ENCODE data around the gene MED15.

Gene MED15

DNA sequence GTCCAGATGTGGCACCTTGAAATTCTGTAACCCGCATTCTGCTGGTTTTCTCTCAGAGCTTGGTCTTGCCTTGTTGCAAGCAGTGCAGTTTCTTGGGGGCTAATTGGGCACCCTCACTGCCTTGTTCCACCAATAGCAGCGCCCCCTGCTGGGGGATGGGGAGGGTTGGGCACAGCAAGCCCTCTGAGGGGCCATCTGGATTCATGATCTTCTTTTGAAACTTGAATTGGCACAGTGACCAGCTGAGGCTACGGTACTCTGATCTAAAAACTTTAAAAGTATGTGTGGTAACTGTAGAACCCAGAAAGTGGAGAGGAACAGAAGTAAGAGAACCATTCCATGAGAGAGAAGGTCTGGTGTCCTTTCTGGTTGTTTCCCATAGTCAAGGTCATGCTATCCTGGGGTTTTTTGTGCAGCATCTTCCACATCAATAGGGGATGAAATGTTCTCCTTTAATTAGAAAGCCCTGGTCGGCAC is 64.2 kb downstream of the MED15 start:
- no peak for DNase-seq (ENCODE audit: low read depth)

DNA sequence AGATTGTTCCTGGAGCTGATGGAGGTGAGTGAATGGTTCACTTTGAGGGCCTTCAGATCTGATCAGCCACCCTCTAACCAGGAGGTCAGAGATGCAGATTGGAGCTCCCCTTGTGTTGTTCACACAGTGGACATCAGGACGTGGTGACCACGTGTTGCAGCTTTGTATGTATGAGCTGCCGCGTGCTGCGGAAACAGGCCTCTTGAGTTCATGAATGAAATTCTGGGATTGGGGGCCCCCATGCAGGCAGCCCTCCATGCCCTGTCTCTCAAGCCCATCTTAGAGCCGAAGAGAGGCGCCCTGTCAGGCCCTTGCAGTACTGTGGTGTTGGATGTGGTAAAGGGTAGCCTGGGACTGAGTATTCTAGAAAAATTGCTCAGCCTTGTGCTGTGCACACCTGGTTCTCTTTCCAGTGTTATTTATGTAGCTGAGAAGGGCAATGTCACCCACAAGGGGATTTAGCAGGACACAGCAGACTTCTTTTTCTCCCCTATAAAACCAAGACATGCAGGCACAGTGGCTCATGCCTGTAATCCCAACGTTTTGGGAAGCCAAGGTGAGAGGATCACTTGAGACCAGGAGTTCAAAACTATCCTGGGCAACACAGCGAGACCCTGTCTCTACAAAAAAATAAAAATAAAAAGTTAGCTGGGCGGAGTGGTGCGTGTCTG is 64.9 kb downstream of the MED15 start:
- no peak for DNase-seq (ENCODE audit: low read depth)

DNA sequence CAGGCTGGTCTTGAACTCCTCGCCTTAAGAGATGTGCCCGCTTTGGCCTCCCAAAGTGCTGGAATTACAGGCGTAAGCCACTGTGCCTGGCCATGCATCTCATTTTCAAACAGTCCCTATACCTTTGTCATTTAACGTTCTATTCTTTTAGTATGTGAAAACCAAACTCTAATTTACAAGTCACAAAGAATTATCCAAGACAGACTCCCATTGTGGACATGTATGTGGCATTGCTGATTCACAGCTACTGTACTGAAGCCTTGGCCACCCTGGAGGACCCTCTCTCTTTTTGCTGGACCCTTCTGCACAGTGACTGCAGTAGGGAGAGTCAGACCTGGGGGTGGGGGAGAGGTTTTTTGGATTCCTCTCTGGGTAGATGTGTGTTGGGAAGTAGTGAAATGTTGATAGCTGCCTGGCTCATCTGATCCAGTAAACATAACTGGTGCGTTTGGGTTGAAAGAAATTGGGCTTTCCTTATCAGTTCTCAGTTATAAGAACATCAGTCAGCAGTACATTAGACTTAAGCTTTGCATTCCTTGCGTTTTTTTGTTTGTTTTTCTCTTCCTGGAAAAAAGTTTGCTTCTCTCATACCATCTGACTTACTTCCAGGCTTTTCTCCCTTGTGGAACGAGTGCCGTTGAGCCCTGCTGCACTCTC is 65.9 kb downstream of the MED15 start:
- no peak for DNase-seq (ENCODE audit: low read depth)

DNA sequence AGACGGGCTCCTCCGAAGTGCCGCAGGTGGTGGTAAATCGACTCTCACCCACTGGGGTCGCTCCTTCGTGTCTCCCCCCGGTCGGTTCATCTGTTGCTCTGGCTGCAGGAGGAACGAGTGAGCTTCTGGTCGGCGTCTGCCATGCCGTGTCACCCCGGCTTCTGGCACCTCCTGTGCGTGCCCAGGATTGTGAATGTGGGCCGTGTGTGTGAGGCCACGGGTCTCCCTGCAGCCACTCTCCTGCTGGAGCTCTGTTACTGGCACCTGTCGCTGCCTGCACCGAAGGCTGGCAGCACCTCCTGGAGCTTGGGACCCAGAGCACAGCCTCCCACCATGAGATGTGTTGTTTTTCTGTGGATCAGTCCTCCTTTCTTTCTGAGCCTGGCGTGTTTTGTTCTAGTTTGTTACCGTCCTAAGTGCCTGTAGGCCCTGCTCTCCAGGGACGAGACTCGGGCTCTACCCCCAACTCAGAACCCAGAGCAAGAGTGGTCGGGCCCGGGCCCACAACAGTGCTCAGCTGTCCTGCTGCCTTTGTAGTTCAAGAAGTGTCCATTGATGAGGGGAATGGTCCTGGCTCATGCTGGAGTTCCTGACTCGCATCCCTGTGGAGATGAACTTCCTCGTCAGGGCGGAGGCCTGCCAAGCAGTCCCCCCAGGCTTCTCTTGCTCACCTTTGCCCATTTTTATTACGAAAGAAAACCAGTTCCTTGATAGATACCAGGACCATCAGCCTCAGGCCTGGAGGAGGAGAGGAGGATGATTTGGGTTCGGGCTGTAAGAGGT is 66.6 kb downstream of the MED15 start:
- DNase-seq (ENCODE audit: low read depth), result no peak

DNA sequence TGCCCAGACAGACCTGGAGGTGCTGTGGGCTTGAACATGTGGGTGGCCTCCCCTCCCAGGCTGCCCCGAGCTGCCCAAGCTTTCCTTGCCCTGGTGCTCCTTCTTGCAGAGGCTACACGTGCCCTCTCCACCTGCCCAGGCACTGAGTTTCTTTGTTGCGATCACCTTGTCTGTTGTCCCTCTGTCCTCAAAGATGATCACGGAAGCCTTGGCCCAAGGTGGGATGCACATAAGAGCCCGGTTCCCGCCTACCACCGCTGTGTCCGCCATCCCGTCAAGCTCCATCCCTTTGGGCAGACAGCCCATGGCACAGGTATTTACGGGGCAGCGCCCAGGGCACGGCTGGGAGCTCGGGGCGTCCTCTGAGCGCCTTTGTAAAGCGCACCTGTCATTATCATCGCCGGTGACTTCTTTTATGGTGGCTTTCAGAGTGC is 67.5 kb downstream of the MED15 start:
- DNase-seq (ENCODE audit: low read depth), result no peak

DNA sequence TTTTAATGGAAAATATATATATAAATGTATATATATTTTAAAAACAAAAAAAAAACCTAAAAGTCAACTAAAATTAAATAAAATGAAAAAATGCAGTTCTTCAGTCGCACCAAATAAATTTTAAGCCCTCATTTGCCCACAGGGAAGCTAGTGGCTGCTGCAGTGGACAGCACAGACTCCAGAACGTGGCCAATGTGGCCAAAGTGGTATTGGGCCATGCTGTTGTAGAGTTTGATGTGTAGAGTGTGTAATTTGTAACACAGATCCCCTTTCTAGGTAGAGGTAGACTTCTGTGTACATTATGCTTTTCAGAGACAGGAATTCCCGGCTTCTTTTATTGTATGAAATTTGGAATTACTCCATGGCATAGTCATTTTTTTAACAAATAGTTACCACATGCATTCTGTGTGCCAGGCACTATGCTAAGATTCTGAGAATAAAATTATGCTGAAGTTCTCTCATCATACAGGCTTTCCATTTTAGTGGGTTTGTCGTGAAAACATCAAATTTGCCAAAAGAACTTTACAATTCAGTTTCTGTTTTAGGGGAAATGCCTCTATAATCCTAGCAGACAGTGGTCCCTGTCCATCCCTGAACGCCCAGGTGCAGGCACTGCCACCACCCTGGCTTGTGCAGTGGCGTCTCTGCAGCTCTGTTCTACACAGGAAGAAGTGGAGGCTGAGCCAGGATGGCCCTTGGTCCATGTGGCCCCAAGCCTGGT is 68.5 kb downstream of the MED15 start:
- no peak for DNase-seq (ENCODE audit: low read depth)

DNA sequence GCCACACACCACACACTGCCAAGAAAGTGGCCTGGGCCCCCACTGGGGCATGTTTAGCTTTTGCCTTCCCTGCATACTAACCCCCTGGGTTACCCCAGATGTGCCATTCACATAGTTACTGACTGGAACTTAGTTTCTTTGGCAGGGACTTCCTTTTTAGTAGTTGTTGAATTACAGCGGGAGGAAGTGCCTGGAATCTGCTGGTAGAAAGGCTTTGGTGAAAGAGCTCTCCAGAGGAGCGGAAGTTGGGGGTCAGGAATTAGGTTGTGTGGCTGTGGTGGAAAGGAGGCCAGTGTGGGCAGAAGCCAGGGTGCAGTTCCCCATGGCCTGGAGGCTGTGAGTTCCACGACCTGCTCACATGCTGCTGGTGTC is 69.0 kb downstream of the MED15 start:
- no peak for DNase-seq (ENCODE audit: low read depth)

DNA sequence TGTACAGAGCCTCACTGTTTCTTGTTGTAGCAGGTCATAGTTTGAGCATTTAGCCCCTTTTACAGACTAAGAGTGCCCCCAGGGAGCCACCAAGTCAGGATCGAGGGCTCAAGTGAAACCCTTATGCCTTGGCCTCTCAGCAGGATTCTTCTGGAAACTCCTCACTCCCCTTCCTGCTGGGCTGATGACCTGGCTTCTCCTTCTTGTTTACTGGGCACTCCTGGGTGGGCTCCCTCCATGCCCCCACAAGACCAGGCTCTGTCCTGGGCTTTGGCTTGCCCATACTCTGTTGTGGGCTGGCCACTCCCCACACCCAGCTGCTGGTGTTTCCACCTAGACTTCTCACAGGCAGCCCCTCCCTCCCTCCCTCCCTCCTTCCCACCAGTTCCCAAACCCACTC is 69.6 kb downstream of the MED15 start:
- DNase-seq (ENCODE audit: low read depth), result no peak

DNA sequence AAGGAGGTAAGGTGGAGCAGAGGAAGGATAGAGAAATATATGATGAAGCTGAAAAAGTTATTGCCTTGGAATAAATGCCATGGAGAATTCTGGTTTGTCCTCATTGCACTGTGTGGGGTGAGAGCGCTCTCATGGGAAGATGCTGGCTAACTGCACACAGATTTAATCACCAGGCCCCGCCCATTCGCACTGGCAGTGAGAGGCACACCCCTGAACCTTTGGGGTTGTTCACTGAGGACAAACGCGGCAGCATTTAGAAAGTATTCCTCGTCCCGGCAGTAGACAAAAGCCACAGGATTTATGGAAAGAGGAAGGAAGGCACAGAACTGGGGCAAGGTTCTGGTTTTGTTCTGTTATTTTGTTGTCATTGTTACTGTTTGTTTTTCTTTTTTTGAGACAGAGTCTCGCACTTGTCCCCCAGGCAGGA is 70.2 kb downstream of the MED15 start:
- no peak for DNase-seq (ENCODE audit: low read depth)

DNA sequence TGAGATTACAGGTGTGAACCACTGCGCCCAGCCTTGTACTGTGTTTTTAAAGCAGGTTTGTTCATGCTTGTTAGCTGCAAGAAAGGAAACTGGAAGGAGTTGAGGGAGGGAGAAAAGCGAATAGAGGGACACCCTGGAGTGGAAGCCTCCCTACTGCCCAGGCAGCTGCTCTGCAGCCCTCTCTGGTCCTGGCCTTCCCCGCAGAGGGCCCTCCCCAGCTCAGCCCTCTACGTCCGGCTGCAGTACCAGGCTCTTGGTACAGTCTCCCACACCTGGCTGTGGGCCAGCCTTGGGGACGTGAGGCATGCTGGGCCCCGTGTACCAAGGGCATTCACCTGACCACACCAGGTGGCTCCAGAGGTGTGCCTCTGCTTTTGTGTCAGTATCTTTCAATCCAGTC is 70.8 kb downstream of the MED15 start:
- no peak for DNase-seq (ENCODE audit: low read depth)

DNA sequence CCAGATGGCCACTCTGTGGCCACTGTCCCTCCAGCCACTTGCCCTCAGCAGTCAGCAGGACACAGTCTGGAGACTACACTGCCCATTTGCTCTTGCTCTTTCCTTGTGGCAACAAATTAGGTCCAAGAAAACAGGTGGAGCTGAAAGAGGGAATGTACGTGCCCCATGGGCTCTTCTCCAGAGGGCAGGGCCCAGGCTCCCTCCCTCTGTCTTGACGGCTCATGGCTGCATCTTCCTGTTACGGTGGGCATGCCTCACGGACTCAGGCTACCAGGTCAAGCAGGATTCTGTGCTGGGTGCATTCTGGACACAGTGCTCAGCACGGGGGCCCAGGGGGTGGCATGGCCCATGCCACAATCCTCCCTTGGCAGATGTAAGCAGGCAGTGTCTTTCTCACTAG is 71.3 kb downstream of the MED15 start:
- DNase-seq (ENCODE audit: low read depth), result no peak

DNA sequence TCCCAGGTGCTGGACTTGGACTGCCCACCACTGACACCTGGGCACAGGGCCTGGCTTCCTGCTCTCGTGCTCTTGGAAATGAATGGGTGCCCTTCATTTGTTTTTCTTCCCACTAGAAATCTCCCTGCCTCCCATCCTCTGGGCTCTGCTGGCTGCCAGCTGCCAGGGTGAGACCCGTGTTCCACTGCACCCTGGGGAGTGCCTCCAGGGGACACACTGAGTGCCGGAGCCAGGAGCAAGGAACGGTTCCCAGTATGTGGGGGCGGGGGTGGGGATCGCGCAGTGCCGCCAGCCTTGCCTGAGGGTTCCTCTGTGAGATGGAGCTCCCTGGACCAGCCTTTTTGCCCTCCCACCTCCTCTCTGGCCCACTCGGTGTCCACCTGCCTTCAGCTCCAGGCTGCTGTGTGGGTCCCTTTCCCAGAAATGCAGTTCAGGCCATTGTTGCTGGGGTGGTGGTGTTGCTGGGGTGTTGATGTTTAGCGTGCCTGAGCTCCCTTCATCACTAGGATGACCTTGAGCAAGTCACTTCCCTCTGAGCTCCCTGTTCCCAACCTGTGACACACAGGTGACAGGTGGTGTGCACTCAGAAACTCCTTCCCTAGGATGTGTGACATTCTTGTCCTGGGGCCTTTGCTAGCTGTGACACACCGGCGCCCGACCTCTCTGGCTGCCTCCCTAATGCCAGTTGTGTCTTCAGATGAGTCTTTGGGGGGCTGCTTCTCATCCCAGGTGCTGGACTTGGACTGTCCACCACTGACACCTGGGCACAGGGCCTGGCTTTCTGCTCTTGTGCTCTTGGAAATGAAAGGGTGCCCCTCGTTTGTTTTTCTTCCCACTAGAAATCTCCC is 72.1 kb downstream of the MED15 start:
- DNase-seq (ENCODE audit: low read depth), result no peak

DNA sequence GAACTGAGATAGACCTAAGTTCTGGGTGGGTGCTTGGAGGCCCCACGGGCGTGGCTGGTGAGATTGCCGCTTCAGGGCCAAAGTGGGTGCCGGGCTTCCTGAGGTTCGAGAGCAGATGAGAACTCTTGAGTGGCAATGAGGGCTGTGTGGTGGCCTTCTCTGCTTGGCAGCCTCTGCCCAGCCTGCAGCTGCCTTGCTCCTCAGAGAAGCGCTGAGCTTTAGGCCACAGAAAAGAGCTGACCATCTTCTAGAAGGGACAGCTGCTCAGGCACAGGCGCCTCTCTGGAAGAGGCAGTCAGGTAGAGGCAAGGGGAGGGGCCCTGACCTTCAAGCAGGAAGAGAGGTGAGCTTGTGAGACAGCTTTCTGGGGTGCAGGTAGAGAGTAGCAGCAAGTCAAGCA is 72.8 kb downstream of the MED15 start:
- DNase-seq (ENCODE audit: low read depth), result no peak

DNA sequence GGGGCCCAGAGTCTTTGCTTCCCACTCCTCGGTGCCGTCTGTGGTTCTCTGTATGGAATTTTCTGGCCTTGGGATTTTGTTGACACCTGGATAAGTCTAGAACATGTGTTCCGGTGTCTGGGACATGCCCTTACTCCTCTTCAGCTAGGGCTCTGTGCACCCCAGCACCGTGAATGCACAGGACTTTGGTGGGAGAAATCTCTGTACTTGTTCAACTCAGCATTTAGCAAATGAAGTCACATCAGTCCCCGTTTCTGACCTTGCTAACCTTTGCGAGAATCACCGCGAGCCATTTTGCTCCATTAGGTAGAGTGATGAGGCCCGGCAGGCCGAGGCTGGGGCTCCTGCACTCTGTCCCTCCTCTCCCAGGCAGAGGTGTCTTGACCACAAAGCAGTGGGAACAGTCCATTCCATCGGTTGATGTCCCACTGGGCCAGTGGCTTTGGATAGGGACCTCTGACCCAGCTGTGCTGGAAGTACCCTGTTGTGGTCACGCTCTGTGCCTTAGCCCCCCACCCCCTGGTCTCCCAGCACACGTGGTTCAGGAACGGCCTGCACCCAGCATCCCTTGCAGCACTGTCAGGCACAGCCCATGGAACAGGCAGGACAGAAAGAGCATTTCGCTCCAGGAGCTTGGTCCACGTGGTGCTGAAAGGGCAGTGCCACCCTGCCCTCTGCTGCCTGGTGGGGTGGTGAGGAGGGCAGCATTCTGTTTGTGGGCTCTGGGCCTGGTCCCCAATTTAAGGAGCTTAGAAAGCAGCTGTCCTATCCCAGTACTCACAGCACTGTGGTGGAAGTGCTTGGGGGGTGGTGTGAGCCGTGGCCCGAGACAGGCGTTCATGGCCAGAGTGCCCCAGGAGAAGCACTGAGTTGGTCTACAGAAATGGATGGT is 73.4 kb downstream of the MED15 start:
- no peak for DNase-seq (ENCODE audit: low read depth)

DNA sequence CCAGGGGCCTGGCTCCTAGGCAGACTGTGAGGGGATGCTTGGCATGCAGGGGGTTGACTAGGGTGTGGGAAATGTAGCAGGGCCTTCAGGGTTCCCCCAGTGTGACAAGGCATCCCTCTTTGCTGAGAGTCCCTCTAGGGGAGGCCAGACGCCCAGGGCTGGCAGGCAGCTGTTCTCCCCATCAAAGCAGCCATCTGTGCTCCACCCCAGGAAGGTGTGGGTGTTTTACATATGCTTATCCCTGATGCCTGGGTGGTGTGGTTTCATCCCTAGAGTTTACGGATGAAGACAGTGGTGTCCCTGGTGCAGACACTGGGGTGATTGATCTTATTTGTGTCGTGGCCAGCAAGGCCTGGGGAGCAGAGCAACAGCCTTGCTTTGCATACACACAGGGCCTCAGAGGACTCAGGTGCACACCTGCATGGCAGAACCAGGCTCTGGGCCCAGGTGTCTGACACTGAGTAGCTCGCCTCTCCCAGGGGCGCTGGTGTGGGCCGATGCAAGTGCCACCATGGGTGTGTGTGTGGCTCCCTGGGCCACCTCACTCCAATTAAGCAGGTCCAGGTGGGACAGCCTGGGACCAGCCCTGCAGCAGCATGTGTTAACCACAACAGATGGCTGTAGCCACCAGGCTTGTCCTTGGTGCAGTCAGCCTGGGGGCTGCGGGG is 74.2 kb downstream of the MED15 start:
- DNase-seq (ENCODE audit: low read depth), result no peak

DNA sequence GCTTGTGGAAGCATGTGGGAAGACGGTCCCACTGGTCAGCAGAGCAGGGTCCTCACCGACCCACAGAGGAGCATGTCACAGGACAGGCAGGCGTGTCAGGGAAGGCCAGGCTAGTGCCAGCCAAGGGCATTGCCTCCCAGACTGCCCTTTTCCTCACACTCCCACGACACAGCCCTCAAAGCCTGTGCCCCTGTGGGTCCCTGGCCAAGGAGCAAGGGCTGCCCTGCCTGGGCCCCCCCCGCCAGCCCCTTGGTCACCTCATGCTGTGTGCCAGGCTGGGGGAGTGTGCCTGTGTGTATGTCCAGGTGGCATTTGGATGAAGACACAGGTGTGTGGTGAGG is 74.7 kb downstream of the MED15 start:
- no peak for DNase-seq (ENCODE audit: low read depth)

DNA sequence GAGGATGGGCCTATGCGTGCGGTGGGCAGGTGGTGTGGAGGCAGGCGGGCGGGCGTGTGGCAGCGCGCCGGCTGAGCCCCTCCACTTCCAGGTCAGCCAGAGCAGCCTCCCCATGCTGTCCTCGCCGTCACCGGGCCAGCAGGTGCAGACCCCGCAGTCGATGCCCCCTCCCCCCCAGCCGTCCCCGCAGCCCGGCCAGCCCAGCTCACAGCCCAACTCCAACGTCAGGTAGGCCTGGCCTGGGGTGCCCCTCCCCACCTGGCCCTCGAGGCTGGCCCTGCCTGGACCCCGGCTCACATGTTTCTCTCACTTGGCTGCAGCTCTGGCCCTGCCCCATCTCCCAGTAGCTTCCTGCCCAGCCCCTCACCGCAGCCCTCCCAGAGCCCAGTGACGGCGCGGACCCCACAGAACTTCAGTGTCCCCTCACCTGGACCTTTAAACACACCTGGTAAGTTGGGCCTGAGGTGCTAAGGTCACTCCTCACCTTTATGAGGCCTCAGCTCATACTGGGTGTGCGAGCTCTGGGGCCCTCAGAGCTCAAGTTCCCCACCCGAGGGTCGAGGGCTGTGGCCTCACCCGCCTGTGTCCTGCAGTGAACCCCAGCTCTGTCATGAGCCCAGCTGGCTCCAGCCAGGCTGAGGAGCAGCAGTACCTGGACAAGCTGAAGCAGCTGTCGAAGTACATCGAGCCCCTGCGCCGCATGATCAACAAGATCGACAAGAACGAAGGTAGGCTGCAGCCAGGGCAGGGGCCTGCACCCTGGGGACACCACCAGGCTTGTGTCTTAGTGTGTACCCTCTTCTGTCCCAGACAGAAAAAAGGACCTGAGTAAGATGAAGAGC is 75.3 kb downstream of the MED15 start:
- no peak for DNase-seq (ENCODE audit: low read depth)

DNA sequence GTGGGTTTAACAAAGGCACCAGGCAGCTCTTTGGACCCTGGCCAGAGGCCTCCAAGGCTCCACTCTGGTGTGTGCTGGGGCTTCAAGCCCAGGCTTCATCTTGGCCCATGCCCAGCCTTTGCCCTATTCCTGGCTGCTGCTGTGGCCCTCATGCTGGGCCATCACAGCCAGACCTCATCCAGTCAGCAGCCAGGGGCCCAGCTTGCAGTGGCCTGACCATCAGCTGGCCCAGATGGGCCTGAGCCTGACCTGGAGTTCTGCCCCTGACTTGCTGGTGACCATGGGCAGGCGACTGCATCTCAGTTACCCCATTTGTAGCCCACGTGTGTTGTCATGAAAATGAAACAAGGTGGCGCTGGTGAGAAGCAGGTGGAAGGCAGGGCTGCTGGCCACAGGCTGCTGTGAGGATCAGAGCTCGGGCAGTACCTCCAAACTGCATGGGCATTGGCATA is 76.1 kb downstream of the MED15 start:
- no peak for DNase-seq (ENCODE audit: low read depth)
